Activated CD8-positive, alpha-beta memory T cell treated with anti-CD3 and anti-CD28 coated beads, Interleukin-2, amount 50 U/mL, for 48 hours (primary cell): ENCODE data around the gene TPPP.
"Not testable (repeated sequence)": the region's sequence is repeated elsewhere in the genome, so short reads cannot be mapped to it uniquely, and the experiment has no call there.

Experiments
- DNase-seq: peaks from one replicate; pipeline ENCODE4 v3.0.0-alpha.2; 2020

Gene TPPP

GRCh38 chr5:692529-693041 is 567 bp downstream of the TPPP start:
- peak; percentile 56 for DNase-seq

DNA sequence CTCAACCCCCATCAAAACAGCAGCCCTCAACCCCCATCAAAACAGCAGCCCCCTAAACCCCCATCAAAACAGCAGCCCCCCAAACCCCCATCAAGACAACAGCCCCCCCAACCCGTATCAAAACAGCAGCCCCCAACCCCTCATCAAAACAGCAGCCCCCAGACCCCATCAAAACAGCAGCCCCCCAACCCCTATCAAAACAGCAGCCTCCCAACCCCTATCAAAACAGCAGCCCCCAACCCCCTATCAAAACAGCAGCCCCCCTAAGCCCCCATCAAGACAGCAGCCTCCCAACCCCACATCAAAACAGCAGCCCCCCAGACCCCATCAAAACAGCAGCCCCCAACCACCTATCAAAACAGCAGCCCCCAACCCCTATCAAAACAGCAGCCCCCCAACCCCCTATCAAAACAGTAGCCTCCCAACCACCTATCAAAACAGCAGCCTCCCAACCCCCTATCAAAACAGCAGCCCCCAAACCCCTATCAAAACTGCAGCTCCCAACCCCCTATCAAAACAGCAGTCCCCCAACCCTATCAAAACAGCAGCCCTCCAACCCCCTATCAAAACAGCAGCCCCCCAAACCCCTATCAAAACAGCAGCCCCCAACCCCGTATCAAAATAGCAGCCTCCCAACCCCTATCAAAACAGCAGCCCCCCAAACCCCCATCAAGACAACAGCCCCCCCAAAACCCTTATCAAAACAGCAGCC is 1.2 kb downstream of the TPPP start:
- DNase-seq, result peak; percentile 6

DNA sequence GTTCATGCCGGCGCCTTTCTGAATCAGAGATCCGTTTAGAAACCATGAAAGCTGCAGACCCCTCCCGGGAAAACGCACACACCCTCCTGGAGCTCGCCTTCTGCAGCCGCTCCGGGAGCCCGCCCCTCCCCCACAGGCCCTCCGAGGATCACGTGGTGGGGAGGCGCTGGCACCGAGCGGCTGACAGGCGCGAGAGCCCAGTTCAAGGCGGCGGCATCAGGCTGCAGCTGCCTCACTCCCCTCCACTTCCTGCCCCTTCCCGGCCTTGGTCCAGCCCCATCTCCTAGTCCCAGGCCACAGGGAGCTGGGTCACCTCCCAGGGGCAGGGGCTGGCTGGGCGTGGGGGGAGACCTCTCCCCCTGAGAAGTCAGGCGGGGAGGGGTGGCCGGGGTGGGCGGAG is 2.1 kb downstream of the TPPP start:
- peak; percentile 45 for DNase-seq

GRCh38 chr5:690293-690692 is 2.9 kb downstream of the TPPP start:
- not testable (repeated sequence) for DNase-seq

- DNase-seq, result peak; percentile 37
Measured at GRCh38 chr5:688348-689010, 4.7 kb downstream of the TPPP start.

GRCh38 chr5:686936-687335 is 6.2 kb downstream of the TPPP start:
- peak; percentile 30 for DNase-seq

GRCh38 chr5:686172-686523 is 7.0 kb downstream of the TPPP start:
- peak; percentile 53 for DNase-seq

DNA sequence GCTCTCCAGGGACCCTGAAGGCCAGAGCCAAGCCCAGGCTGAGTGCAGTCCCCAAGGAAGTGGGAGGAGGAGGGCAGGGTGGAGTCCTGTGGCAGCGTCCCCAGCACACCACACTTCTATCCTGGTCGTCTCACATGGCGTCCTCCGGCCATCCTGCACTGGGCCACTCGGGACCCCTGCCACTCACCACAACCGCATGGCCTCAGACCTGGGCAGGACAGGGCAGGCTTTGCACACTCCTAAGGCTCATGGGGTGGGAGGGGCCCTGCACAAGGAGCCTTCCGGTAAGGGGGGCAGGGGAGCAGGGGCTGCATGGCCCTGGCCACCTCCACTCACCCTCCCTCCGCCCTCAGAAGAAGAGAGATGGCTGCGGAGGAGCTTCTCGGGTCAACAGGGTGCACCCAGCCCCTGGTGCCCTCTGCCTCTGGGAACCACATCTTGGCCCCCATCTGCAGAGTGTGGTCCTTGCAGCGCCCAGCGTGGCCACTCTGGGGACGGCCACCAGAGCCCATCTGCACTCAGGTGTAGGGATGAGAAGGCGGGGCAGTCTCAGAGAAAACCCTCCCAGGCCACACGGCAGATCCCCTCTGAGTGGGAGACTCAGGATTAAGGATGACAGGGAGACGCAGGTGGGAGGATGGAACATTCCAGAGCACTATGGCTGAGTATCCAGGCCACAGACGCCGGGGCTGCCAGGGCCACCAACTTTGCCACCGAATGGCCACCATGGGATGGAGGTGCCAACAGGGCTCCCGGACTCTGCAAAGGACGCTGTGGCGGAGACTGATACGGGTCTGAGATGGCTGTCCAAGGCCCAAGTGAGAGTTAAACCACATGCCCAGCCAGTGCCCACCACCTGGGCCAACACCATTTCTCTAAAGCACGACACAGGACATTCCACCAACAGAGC is 7.6 kb downstream of the TPPP start:
- peak; percentile 34 for DNase-seq

- peak; percentile 38 for DNase-seq
Measured at GRCh38 chr5:684751-685216, 8.4 kb downstream of the TPPP start.

DNA sequence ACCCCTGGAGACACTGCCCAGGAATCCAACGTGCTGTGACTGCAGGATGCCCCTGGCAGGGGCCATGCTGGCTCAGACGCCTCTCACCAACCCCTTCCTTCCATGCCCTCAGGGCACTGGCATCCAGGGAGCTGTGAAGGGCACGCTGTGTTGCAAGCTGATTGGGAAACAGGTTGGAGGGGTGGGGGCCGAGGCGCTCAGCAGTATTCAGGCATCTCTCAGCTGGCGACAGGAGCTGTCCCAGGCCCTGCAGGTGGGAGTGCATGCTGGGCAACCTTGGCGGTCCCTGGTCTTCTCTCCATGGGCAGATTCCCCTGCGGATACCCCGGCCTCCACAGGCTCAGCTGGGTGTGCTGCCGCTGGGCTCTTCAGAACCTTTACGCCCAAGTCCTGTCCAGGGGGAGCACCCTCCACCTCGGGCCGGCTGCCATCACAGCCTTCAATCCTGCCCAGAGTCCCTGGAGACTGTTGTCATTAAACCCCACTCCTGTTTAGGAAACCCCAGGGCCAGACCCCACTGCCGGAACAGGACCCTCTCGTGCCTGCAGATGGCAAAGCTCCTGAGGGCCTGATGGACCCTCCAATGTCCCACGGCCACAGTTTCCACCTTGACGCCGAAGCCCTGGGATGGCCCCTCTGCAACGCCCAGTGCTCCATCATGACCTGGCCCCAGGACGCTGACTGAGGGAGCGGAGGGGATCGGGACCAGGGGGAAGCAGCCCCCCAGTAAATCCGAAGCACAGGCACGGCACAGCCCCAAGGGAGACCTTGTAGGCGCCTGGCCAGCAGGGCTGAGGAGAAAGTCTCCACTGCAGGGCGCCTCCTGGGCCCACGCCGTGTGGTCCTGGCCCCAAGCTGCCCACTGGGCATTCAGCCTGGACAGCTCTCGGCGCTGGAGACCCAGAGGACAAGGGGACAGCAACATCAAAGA is 9.3 kb downstream of the TPPP start:
- DNase-seq, result peak; percentile 40

DNA sequence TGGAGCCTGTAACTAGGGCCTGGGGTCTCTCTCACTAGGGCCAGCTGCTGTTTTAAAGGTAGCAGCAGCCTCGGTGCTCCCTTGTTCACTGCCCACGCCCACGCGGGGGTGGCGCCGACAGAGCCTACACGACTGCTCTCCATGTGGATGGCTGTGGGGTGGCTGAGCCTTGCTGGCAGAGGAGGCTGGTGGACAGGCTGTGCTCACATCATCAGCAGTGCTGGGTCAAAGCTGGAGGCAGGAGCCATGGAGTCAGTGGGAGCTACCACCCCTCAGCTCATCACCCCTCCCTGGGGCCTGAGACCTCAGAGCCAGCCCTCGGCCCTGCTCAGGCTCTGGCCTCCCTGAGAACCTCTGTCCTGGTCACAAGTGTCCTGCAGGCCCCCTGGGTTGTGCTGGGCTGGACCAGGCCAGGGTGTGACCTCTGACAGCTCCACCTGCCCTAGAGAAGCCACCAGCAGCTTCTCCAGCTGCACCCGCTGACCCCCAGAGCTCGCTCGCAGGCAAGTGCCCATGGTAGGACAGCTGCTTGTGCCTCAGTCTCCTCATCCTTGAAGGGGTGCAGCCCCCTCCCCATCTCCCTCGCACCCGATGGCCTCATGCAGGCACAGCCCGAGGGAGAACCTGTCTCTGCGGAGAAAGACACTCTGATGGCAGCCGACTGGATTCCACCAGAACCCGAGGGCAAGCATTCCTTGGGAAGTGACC is 10.3 kb downstream of the TPPP start:
- DNase-seq, result peak; percentile 44

DNA sequence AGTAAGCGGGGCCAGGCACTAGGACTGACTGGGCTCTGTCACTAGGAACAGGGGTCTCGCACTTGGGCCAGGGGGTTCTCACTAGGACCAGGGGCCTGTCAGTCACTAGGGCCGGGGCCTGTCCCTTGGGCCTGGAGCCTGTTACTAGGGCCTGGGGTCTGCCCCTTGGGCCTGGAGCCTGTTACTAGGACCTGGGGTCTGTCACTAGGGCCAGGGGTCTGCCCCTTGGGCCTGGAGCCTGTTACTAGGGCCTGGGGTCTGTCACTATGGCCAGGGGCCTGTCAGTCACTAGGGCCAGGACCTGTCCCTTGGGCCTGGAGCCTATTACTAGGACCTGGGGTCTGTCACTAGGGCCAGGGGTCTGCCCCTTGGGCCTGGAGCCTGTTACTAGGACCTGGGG is 10.9 kb downstream of the TPPP start:
- peak; percentile 37 for DNase-seq

GRCh38 chr5:681317-682191 is 11.6 kb downstream of the TPPP start:
- DNase-seq, result peak; percentile 43

DNA sequence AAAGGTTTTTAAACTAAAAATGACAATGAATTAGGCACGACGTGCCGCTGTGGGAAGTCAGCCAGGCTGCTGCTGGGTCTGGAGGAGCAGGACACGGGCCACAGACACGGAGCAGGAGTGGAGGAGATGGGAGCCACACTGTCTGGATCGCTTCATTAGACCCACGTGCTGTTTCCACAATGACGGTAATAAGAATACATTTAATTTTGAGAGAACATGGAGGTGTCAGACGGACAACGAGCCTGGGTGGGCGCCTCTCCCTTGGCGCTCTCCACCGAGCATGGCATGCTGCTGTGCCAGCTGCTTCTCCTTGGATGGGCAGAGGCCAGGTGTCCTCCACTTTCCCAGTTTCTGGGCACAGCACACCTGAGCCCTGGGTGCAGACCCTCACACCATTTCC is 12.3 kb downstream of the TPPP start:
- DNase-seq, result peak; percentile 35

DNA sequence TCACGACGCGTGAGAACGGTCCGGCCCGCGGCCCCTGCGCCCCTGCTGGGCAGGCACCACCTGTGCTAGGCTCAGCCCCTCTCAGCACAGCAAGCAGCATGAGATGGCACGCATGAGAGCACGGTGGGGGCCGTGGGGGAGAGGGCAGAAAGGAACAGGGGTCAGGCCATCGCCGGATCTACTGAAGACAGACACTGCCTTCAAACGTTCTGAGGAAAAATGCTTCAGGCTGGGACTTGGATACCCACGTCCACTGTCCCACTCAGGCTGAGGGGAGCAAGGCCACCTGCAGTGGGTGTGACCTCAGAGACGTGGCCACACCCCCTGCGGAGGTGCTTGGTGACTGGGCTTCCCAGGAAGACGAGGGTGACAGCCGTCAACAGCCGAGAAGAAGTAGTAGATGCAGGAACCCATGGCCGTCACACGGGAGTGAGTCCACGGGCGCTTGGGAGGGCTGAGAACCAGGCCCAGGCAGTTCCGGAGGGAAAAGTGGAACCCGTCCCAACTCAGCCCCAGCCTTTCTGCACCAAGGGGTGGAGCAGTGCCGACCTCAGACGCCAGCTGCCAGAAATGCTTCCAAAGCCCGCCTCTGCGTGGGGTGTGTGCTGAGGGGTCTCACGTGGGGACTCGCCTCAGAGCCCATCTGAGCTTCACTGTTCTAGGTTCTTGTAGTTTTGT is 12.9 kb downstream of the TPPP start:
- DNase-seq, result not testable (repeated sequence)

GRCh38 chr5:679166-679895 is 13.8 kb downstream of the TPPP start:
- peak; percentile 36 for DNase-seq

DNA sequence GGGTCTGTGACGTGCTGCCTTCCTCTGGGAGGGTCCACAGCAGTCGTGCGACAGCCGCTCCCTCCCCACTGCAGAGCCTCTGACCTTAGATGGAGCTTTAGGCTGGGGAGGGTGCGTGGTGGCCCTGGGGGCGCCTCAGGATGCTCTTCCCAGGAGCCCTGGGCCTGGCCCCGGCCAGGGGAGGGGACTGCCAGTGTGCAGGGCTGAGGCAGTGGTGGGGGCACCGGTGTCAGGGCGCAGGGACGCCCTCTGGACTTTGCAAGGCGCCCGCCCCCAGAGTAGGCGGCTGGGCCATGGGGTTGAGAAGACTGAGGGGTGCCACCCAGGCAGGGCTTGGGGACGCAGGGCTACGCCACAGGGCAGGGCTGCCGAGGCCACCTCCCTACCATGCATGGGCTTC is 14.6 kb downstream of the TPPP start:
- DNase-seq, result peak; percentile 38

DNA sequence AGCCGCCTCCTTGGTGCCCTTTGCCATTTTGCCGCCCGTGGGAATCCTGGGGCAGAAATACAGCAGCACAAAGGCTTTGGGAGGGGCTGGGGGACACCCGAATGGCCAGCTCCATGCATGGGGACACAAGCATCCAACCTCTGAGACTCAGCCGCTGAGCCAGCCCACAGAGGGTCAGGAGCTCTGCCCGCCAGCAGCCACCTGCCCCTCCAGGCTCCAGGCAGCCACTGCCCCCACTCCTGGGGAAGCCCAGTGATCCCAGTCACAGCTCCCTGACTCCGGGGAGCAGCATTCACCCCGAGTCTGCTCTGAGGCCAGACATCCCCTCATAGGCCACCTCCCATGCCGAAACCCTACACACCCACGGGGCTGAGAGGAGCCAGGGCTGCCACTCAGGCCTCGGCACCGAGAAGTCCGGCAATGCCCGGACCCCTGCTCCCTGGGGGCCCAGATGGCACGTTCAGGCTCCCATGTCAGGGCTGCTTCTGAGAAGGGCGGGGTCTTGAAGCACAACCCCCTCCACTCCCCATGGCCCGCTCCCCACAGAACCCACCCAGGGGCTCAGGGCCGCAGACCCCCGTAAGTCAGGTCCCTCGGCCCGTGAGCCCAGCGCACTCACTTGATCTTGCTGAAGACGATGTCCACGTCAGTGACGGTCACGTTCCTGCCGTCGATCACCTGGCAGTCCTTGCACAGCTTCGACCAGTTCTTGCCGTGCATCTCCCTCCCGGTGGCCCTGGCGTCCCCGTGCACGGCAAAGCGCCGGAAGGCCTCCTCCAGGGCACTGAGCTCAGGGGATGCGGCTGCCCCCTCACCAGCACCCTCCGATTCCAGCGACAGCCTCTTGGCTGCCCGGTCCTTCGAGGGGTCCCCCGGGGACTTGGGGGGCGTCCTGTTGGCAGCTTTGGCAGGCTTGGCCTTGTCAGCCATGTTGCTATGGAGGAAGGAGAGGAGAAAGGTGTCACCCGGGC is 15.7 kb downstream of the TPPP start:
- peak; percentile 46 for DNase-seq
